Activated CD4-positive, alpha-beta memory T cell treated with anti-CD3 and anti-CD28 coated beads for 36 hours (primary cell): ENCODE measurements around the gene HMGN3. TPM values are rescaled to one million over a fixed set of nuclear protein-coding genes. Genes with fewer than 3 reads are reported as not detected.

ENCODE experiments used
- CTCF ChIA-PET: fragments of 350-600 bp; sonication (Branson Sonifier 250); formaldehyde crosslinking; loops from one replicate; lab custom pipeline; 2021; ENCODE audit warnings: antibody characterized with exemption, inconsistent platforms; lab: Charles Lee
- POLR2A ChIA-PET: fragments of 350-600 bp; sonication (Branson Sonifier 250); formaldehyde crosslinking; loops from one replicate; lab custom pipeline; 2021; ENCODE audit warnings: antibody characterized with exemption; lab: Charles Lee
- DNase-seq: peaks from one replicate; pipeline ENCODE4 v3.0.0-alpha.2; 2020
- H3K27ac Mint-ChIP-seq: one replicate; pipeline ENCODE4 v1.8.0; 2021; ENCODE audit warnings: mixed read lengths
- H3K27me3 Mint-ChIP-seq: one replicate; pipeline ENCODE4 v1.8.0; 2021; ENCODE audit warnings: mixed read lengths
- H3K36me3 Mint-ChIP-seq: one replicate; pipeline ENCODE4 v1.8.0; 2021; ENCODE audit warnings: mixed read lengths
- H3K4me1 Mint-ChIP-seq: one replicate; pipeline ENCODE4 v1.8.0; 2021; ENCODE audit warnings: low read depth, mixed read lengths
- H3K4me3 Mint-ChIP-seq: one replicate; pipeline ENCODE4 v1.8.0; 2021; ENCODE audit warnings: mild to moderate bottlenecking, mixed read lengths
- H3K9me3 Mint-ChIP-seq: one replicate; pipeline ENCODE4 v1.8.0; 2021; ENCODE audit warnings: mixed read lengths
- intact Hi-C: fragments of 100-400 bp; cut with micrococcal nuclease; formaldehyde crosslinking; loops from one replicate; pipeline ENCODE4 v1.15.1; 2023
- total RNA-seq, 2 experiments: library from RNA; stranded (reverse); gene quantifications; one replicate each; pipeline ENCODE4 v1.2.3, GENCODE V29; 2021

Gene HMGN3
- total RNA-seq, 2 experiments from 2014 or later, result 37.4 to 39.8 TPM

GRCh38 chr6:79168695-79168980, 65.8 kb downstream of the HMGN3 start:
- no peaks in the 10 kb centered on the region for H3K36me3 Mint-ChIP-seq
- POLR2A ChIA-PET, result no interaction called here
- no peak overlapping the region for H3K27ac Mint-ChIP-seq
- H3K9me3 Mint-ChIP-seq, result no peaks in the 10 kb centered on the region
- intact Hi-C loops, result no loop called here
- H3K4me3 Mint-ChIP-seq, result no peak overlapping the region
- no peak for DNase-seq
- CTCF ChIA-PET, result no interaction called here
- H3K27me3 Mint-ChIP-seq, result no peaks in the 10 kb centered on the region
- H3K4me1 Mint-ChIP-seq, result no peaks in the 10 kb centered on the region

GRCh38 chr6:79167931-79168694, 66.4 kb downstream of the HMGN3 start:
- intact Hi-C loops, result no loop called here
- no peaks in the 10 kb centered on the region for H3K36me3 Mint-ChIP-seq
- CTCF ChIA-PET, result no interaction called here
- no peaks in the 10 kb centered on the region for H3K9me3 Mint-ChIP-seq
- DNase-seq, result no peak
- no peaks in the 10 kb centered on the region for H3K27me3 Mint-ChIP-seq
- POLR2A ChIA-PET, result no interaction called here
- no peak overlapping the region for H3K27ac Mint-ChIP-seq
- H3K4me1 Mint-ChIP-seq, result no peaks in the 10 kb centered on the region
- no peak overlapping the region for H3K4me3 Mint-ChIP-seq

GRCh38 chr6:79159846-79160245, 74.6 kb downstream of the HMGN3 start:
- Mint-ChIP-seq H3K4me3 (no peak overlapping the region), H3K36me3 (no peaks in the 10 kb centered on the region), H3K4me1 (no peaks in the 10 kb centered on the region), H3K9me3 (no peaks in the 10 kb centered on the region), H3K27me3 (peaks cover 4% of the 10 kb centered on the region), H3K27ac (no peak overlapping the region)
- POLR2A ChIA-PET, result no interaction called here
- CTCF ChIA-PET, result no interaction called here
- intact Hi-C loops, result no loop called here
- no peak for DNase-seq

GRCh38 chr6:79158856-79159516, 75.5 kb downstream of the HMGN3 start:
- ChIA-PET POLR2A (no interaction called here), CTCF (no interaction called here)
- intact Hi-C loops, result no loop called here
- H3K36me3 Mint-ChIP-seq, result no peaks in the 10 kb centered on the region
- no peaks in the 10 kb centered on the region for H3K4me1 Mint-ChIP-seq
- H3K9me3 Mint-ChIP-seq, result no peaks in the 10 kb centered on the region
- peaks cover 4% of the 10 kb centered on the region for H3K27me3 Mint-ChIP-seq
- no peak for DNase-seq
- H3K4me3 Mint-ChIP-seq, result no peak overlapping the region
- H3K27ac Mint-ChIP-seq, result no peak overlapping the region

- POLR2A ChIA-PET, result no interaction called here
- intact Hi-C loops, result no loop called here
- Mint-ChIP-seq H3K27me3 (peaks cover 4% of the 10 kb centered on the region), H3K9me3 (no peaks in the 10 kb centered on the region), H3K4me1 (no peaks in the 10 kb centered on the region), H3K4me3 (no peak overlapping the region), H3K27ac (no peak overlapping the region), H3K36me3 (no peaks in the 10 kb centered on the region)
- CTCF ChIA-PET, result no interaction called here
- DNase-seq, result no peak
These were observed 76.4 kb downstream of the HMGN3 start for GRCh38 chr6:79157961-79158644.

GRCh38 chr6:79152269-79152737, 82.2 kb downstream of the HMGN3 start:
- Mint-ChIP-seq H3K4me1 (no peaks in the 10 kb centered on the region), H3K27me3 (peaks cover 4% of the 10 kb centered on the region), H3K36me3 (no peaks in the 10 kb centered on the region), H3K4me3 (no peak overlapping the region), H3K27ac (no peak overlapping the region), H3K9me3 (no peaks in the 10 kb centered on the region)
- intact Hi-C loops, result no loop called here
- CTCF ChIA-PET, result no interaction called here
- no peak for DNase-seq
- POLR2A ChIA-PET, result no interaction called here

Other genes with a start within 250 kb of the HMGN3 start
- 10 to 100 TPM; 25.5 to 27.9 TPM for gene PHIP, start 156.4 kb downstream of the HMGN3 start, total RNA-seq